Measurements from ENCODE around the gene KCNAB2.

Gene KCNAB2

GRCh38 chr1:6045561-6045960 is at the start of gene KCNAB2:
Gene KCNAB2, plus strand, starts transcription at chr1:6045888. Its CDS starts 5,649 bp downstream, at chr1:6051537.
- H3K36me3 ChIP-seq (ENCODE audit: control insufficient read depth, insufficient read depth, low read length): peaks cover 26% of the 10 kb centered on the region
- no peak for DNase-seq (ENCODE audit: extremely low read depth, insufficient read length)
- H3K27me3 ChIP-seq (replicated peaks; ENCODE audit: control insufficient read depth, insufficient read depth, low read length): no peaks in the 10 kb centered on the region
- H3K4me3 ChIP-seq (replicated peaks; ENCODE audit: low read depth, low read length): no peak within 1 kb of the TSS
- TF ChIP-seq CTCF (IDR thresholded peaks at IDR 0.05; ENCODE audit: insufficient read depth, low read length, poor library complexity, severe bottlenecking): no peak

- no peak overlapping the region for H3K4me3 ChIP-seq (replicated peaks; ENCODE audit: low read depth, low read length)
- H3K36me3 ChIP-seq (ENCODE audit: control insufficient read depth, insufficient read depth, low read length): peaks cover 10% of the 10 kb centered on the region
- TF ChIP-seq CTCF (IDR thresholded peaks at IDR 0.05; ENCODE audit: insufficient read depth, low read length, poor library complexity, severe bottlenecking): no peak
- DNase-seq (ENCODE audit: extremely low read depth, insufficient read length): no peak
- no peaks in the 10 kb centered on the region for H3K27me3 ChIP-seq (replicated peaks; ENCODE audit: control insufficient read depth, insufficient read depth, low read length)
Measured at GRCh38 chr1:5996641-5997270, 48.9 kb upstream of the KCNAB2 start.

- no peak overlapping the region for H3K4me3 ChIP-seq (replicated peaks; ENCODE audit: low read depth, low read length)
- peaks cover 13% of the 10 kb centered on the region for H3K36me3 ChIP-seq (ENCODE audit: control insufficient read depth, insufficient read depth, low read length)
- H3K27me3 ChIP-seq (replicated peaks; ENCODE audit: control insufficient read depth, insufficient read depth, low read length): no peaks in the 10 kb centered on the region
- no peak for TF ChIP-seq CTCF (IDR thresholded peaks at IDR 0.05; ENCODE audit: insufficient read depth, low read length, poor library complexity, severe bottlenecking)
- no peak for DNase-seq (ENCODE audit: extremely low read depth, insufficient read length)
Measured at GRCh38 chr1:5997316-5997715, 48.4 kb upstream of the KCNAB2 start.

- no peak for TF ChIP-seq CTCF (IDR thresholded peaks at IDR 0.05; ENCODE audit: insufficient read depth, low read length, poor library complexity, severe bottlenecking)
- Histone ChIP-seq H3K36me3 (ENCODE audit: control insufficient read depth, insufficient read depth, low read length) (peaks cover 18% of the 10 kb centered on the region), H3K27me3 (replicated peaks; ENCODE audit: control insufficient read depth, insufficient read depth, low read length) (no peaks in the 10 kb centered on the region), H3K4me3 (replicated peaks; ENCODE audit: low read depth, low read length) (no peak overlapping the region)
- DNase-seq (ENCODE audit: extremely low read depth, insufficient read length): no peak
Measured at GRCh38 chr1:5998051-5998905, 47.4 kb upstream of the KCNAB2 start.

- H3K27me3 ChIP-seq (replicated peaks; ENCODE audit: control insufficient read depth, insufficient read depth, low read length): no peaks in the 10 kb centered on the region
- no peak overlapping the region for H3K4me3 ChIP-seq (replicated peaks; ENCODE audit: low read depth, low read length)
- DNase-seq (ENCODE audit: extremely low read depth, insufficient read length): no peak
- H3K36me3 ChIP-seq (ENCODE audit: control insufficient read depth, insufficient read depth, low read length): peaks cover 18% of the 10 kb centered on the region
- no peak for TF ChIP-seq CTCF (IDR thresholded peaks at IDR 0.05; ENCODE audit: insufficient read depth, low read length, poor library complexity, severe bottlenecking)
Measured at GRCh38 chr1:5998906-5999301, 46.8 kb upstream of the KCNAB2 start.
